Esophagus muscularis mucosa (tissue), 2 donors: ENCODE data around the gene GUCA1C.

Source experiments
- POLR2A ChIP-seq: fragments of 450-650 bp; IDR thresholded peaks from one replicate; pipeline ENCODE4 v1.6.1; 2017; ENCODE audit warnings: antibody characterized with exemption, moderate library complexity, mild to moderate bottlenecking, low read depth
- POLR2AphosphoS5 ChIP-seq, 2 donors: sonication (generic); formaldehyde crosslinking; IDR thresholded peaks; one replicate each; pipeline ENCODE4 v1.6.1; 2017; ENCODE audit warnings: antibody characterized with exemption in 2 of 2

DNA sequence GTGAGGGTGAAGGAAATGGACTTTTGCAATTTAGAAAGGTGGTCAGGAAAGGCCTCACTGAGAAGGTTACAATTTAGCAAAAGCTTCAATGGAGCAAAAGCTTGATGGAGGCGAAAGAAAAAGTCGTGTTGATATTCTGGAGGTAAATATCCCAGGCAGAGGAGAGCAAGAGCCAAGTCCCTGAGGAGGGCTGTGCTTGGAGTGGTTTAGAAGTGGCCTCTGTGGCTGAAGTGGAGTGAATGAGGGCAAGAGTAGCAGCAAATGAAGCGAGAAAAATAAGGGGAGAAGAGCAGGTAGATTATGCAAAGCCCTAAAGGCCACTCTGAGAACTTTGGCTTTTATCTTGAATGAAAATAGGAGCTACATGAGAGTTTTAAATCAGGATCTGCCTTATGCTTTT lies 54.1 kb downstream of the GUCA1C start:
- TF ChIP-seq POLR2A (no peak), POLR2AphosphoS5 (IDR thresholded peaks at IDR 0.05) (no peak)
